Endothelial cell of umbilical vein (primary cell): ENCODE data around the gene MED12L. TPM values are rescaled to one million over a fixed set of nuclear protein-coding genes. Genes with fewer than 3 reads are reported as not detected.

Source experiments
- BruUV-seq: library from RNA; stranded (reverse); fragments of 400-500 nt; replicated peaks from 2 replicates; lab custom pipeline; 2021; lab: Mats Ljungman, UMichigan
- CTCF ChIA-PET: fragments of 300-600, 350-600 bp; sonication (Branson Sonifier 250); formaldehyde crosslinking; loops from one replicate; lab custom pipeline; 2021; ENCODE audit warnings: antibody characterized with exemption, inconsistent platforms; lab: Charles Lee
- POLR2A ChIA-PET: fragments of 300-600, 350-600 bp; sonication (Branson Sonifier 250); formaldehyde crosslinking; loops from one replicate; lab custom pipeline; 2021; ENCODE audit warnings: antibody characterized with exemption, inconsistent platforms; lab: Charles Lee
- DNase-seq: peaks from one replicate; pipeline ENCODE4 v3.0.0-alpha.2; 2011; ENCODE audit warnings: low read depth, low spot score
- FAIRE-seq: peaks from 2 replicates; lab custom pipeline; 2011; peaks lifted over from hg19 to GRCh38; lab: Jason Lieb, UNC
- H2AFZ ChIP-seq: 2 replicates; pipeline ENCODE4 v1.6.0; 2012; ENCODE audit warnings: low read depth, low read length, control low read depth, inconsistent platforms
- H3K27ac ChIP-seq: 2 replicates; pipeline ENCODE4 v1.5.1; 2011; ENCODE audit warnings: low read depth, mild to moderate bottlenecking, control low read depth, low read length, moderate library complexity; ENCODE audit not compliant: insufficient read depth
- H3K27me3 ChIP-seq, 2 experiments: 2 replicates each; pipeline versions ENCODE4 v1.6.0 to v1.6.1; 2011; ENCODE audit warnings: low read length in 2 of 2, mixed read lengths in 1 of 2; ENCODE audit not compliant: control insufficient read depth in 2 of 2, insufficient read depth in 2 of 2
- H3K36me3 ChIP-seq, 2 experiments: 2 replicates in 1 of 2; 3 replicates in 1 of 2; pipeline ENCODE4 v1.5.1; 2011; ENCODE audit warnings: low read length in 2 of 2, mild to moderate bottlenecking in 1 of 2, moderate library complexity in 1 of 2; ENCODE audit not compliant: control insufficient read depth in 2 of 2, insufficient read depth in 2 of 2; ENCODE audit errors: extremely low read depth in 1 of 2
- H3K4me1 ChIP-seq: 3 replicates; pipeline ENCODE4 v1.5.1; 2011; ENCODE audit warnings: mild to moderate bottlenecking, low read length; ENCODE audit not compliant: control insufficient read depth, insufficient read depth; ENCODE audit errors: extremely low read depth
- H3K4me2 ChIP-seq: 2 replicates; pipeline ENCODE4 v1.6.1; 2011; ENCODE audit warnings: low read length, control low read depth, mixed read lengths; ENCODE audit not compliant: insufficient read depth
- H3K4me3 ChIP-seq, 3 experiments: fragments of 200-600 bp in 1 of 3; sonication (generic), shearing (Covaris generic) in 1 of 3; replicated peaks in 1 of 3; 2 replicates each; pipeline ENCODE4 v1.5.1; 2011 to 2016; ENCODE audit warnings: control low read depth in 3 of 3, low read length in 3 of 3, mild to moderate bottlenecking in 2 of 3, inconsistent platforms in 1 of 3, low read depth in 1 of 3, moderate library complexity in 1 of 3; ENCODE audit not compliant: insufficient read depth in 1 of 3
- H3K79me2 ChIP-seq: 2 replicates; pipeline ENCODE4 v1.6.0; 2012; ENCODE audit warnings: low read length, inconsistent platforms; ENCODE audit not compliant: control insufficient read depth, insufficient read depth
- H3K9ac ChIP-seq: replicated peaks from 2 replicates; pipeline ENCODE3; 2011; ENCODE audit warnings: low read length, control low read depth; ENCODE audit not compliant: insufficient read depth; ENCODE audit errors: extremely low read depth
- H3K9me1 ChIP-seq: replicated peaks from 3 replicates; pipeline ENCODE4 v1.6.0; 2011; ENCODE audit warnings: mild to moderate bottlenecking, low read length; ENCODE audit not compliant: control insufficient read depth, insufficient read depth; ENCODE audit errors: extremely low read depth
- H3K9me3 ChIP-seq: replicated peaks from 2 replicates; pipeline ENCODE4 v1.5.1; 2012; ENCODE audit warnings: low read length, inconsistent platforms; ENCODE audit not compliant: control insufficient read depth, insufficient read depth
- H4K20me1 ChIP-seq: replicated peaks from 2 replicates; pipeline ENCODE3; 2011; ENCODE audit warnings: mild to moderate bottlenecking, low read length; ENCODE audit not compliant: control insufficient read depth, insufficient read depth; ENCODE audit errors: extremely low read depth
- CTCF ChIP-seq, 2 donors: IDR thresholded peaks; 1 replicate in 1 of 2; 2 replicates in 1 of 2; pipeline ENCODE4 v1.5.1; 2011; ENCODE audit warnings: low read length in 2 of 2, mild to moderate bottlenecking in 2 of 2, moderate library complexity in 2 of 2, control low read depth in 1 of 2, inconsistent platforms in 1 of 2, low read depth in 1 of 2; ENCODE audit not compliant: insufficient read depth in 1 of 2; ENCODE audit errors: extremely low read depth in 1 of 2
- EZH2 ChIP-seq: IDR thresholded peaks from 2 replicates; pipeline ENCODE4 v1.6.1; 2012; ENCODE audit warnings: borderline replicate concordance, low read depth, mild to moderate bottlenecking, moderate library complexity, low read length, inconsistent platforms; ENCODE audit not compliant: severe bottlenecking
- FOS ChIP-seq: IDR thresholded peaks from 2 replicates; pipeline ENCODE4 v1.6.1; 2011; ENCODE audit warnings: mild to moderate bottlenecking, low read length, moderate library complexity, borderline replicate concordance; ENCODE audit not compliant: insufficient read depth
- GATA2 ChIP-seq: IDR thresholded peaks from 2 replicates; pipeline ENCODE4 v1.7.0; 2011; ENCODE audit warnings: low read depth, mild to moderate bottlenecking, moderate library complexity, mixed read lengths, low read length; ENCODE audit not compliant: insufficient read length, insufficient read depth
- JUN ChIP-seq: IDR thresholded peaks from 2 replicates; pipeline ENCODE4 v1.6.1; 2011; ENCODE audit warnings: borderline replicate concordance, low read depth; ENCODE audit not compliant: insufficient read length, insufficient read depth
- MAX ChIP-seq: IDR thresholded peaks from 2 replicates; pipeline ENCODE4 v1.6.1; 2011; ENCODE audit not compliant: insufficient read depth, insufficient read length
- MYC ChIP-seq: IDR thresholded peaks from one replicate; pipeline ENCODE4 v1.6.1; 2011; ENCODE audit warnings: mild to moderate bottlenecking, low read depth, low read length
- POLR2A ChIP-seq: IDR thresholded peaks from 2 replicates; pipeline ENCODE4 v1.6.1; 2012; ENCODE audit warnings: low read depth, mild to moderate bottlenecking, control low read depth, low read length
- POLR2AphosphoS5 ChIP-seq: IDR thresholded peaks from 2 replicates; pipeline ENCODE4 v1.6.1; 2012; ENCODE audit warnings: low read depth, mild to moderate bottlenecking, control low read depth, low read length, moderate library complexity; ENCODE audit not compliant: insufficient read depth
- dilution Hi-C: fragments of 300-500 bp; cut with MboI; formaldehyde crosslinking; loops from one replicate; pipeline ENCODE4 v1.15.0; 2019; ENCODE audit warnings: low sequenced_read_pairs; ENCODE audit not compliant: extremely low pct_ligation_motif_present
- intact Hi-C: fragments of 100-400 bp; cut with micrococcal nuclease; formaldehyde crosslinking; loops from one replicate; pipeline ENCODE4 v1.10.0; 2022
- polyA plus RNA-seq, 4 experiments: library from polyadenylated mRNA; depleted of rRNA in 3 of 4; stranded (reverse) in 3 of 4; unstranded in 1 of 4; fragments of >200 nt; gene quantifications; 2 replicates each; pipeline versions ENCODE4 v1.2.1 to v1.2.3, GENCODE V29; 2011 to 2012; ENCODE audit warnings: missing spikeins in 1 of 4
- total RNA-seq: library from RNA; stranded (reverse); gene quantifications from 2 replicates; pipeline ENCODE4 v1.2.3, GENCODE V29; 2021

Gene MED12L
- total and polyA plus RNA-seq, 2 donors (not counting 3 experiments of a cell fraction or from before 2014, with no cell fraction given), result 0.03 to 0.27 TPM

- Histone ChIP-seq H3K4me1 (no peaks in the 10 kb centered on the region), H3K9me1 (no peaks in the 10 kb centered on the region), H3K9me3 (no peaks in the 10 kb centered on the region), H3K4me2 (no peak overlapping the region), H4K20me1 (no peaks in the 10 kb centered on the region), H2AFZ (no peak overlapping the region), H3K36me3 (no peaks in the 10 kb centered on the region), H3K27ac (no peak overlapping the region), H3K27me3 (no peaks in the 10 kb centered on the region), H3K9ac (no peak overlapping the region), H3K4me3 (no peak overlapping the region), H3K79me2 (no peaks in the 10 kb centered on the region)
- POLR2A ChIA-PET, result no interaction called here
- BruUV-seq, result no TSS peak
- no peak for TF ChIP-seq FOS
- TF ChIP-seq JUN, result no peak
- TF ChIP-seq POLR2AphosphoS5, result no peak
- TF ChIP-seq CTCF (IDR thresholded peaks at IDR 0.05; ENCODE audit: extremely low read depth in 1 of 2, insufficient read depth in 1 of 2, low read depth in 1 of 2, low read length in 2 of 2), result no peak
- no peak for TF ChIP-seq EZH2
- TF ChIP-seq MYC, result no peak
- TF ChIP-seq MAX, result no peak
- TF ChIP-seq GATA2, result no peak
- TF ChIP-seq POLR2A, result no peak
- dilution Hi-C loops, result no loop called here
- CTCF ChIA-PET, result interaction anchor here (1.1 kb wide), 1 partner anchor 10 kb away, joined by 3 read pairs; no protein-coding TSS in a partner anchor
- DNase-seq (no peak), FAIRE-seq (no peak)
- intact Hi-C loops, result no loop called here
Observed at GRCh38 chr3:151371526-151371925, 286.1 kb downstream of the MED12L start.
